Activated T-cell treated with anti-CD3 and anti-CD28 coated beads, Interleukin-2, amount 50 U/mL, for 4 hours (primary cell): Measurements from ENCODE around the gene ZNF441. TPM values are rescaled to one million over a fixed set of nuclear protein-coding genes. Genes with fewer than 3 reads are reported as not detected.
"Not testable (repeated sequence)": the region's sequence is repeated elsewhere in the genome, so short reads cannot be mapped to it uniquely, and the experiment has no call there.

Experiments
- ATAC-seq, 2 donors: fragments of 200-7000 bp; cut with Tn5 transposase; one replicate each; pipeline ENCODE4 v1.10.0; 2021
- DNase-seq: peaks from one replicate; pipeline ENCODE4 v3.0.0-alpha.2; 2020
- H3K27me3 Mint-ChIP-seq: one replicate; pipeline ENCODE4 v1.8.0; 2021; ENCODE audit warnings: low read depth, mixed read lengths
- H3K36me3 Mint-ChIP-seq: one replicate; pipeline ENCODE4 v1.8.0; 2022; ENCODE audit warnings: mixed read lengths; ENCODE audit not compliant: insufficient read depth
- H3K4me1 Mint-ChIP-seq: one replicate; pipeline ENCODE4 v1.8.0; 2021; ENCODE audit warnings: low read depth, mixed read lengths
- H3K4me3 Mint-ChIP-seq: one replicate; pipeline ENCODE4 v1.8.0; 2021; ENCODE audit warnings: mild to moderate bottlenecking, moderate library complexity, mixed read lengths
- H3K9me3 Mint-ChIP-seq: one replicate; pipeline ENCODE4 v1.8.0; 2021; ENCODE audit warnings: mixed read lengths
- total RNA-seq, 3 donors: library from RNA; stranded (reverse); gene quantifications; one replicate each; pipeline ENCODE4 v1.2.1, GENCODE V29; 2021

ZNF441 gene
- total RNA-seq, 3 donors from 2014 or later, result 1.6 to 2.9 (median 1.7) TPM

- ATAC-seq, result no peak
- Mint-ChIP-seq H3K4me1 (no peaks in the 10 kb centered on the region), H3K36me3 (peaks cover 2% of the 10 kb centered on the region), H3K4me3 (no peak overlapping the region), H3K27me3 (peaks cover 34% of the 10 kb centered on the region), H3K9me3 (peaks cover 32% of the 10 kb centered on the region)
- no peak for DNase-seq
Observed at GRCh38 chr19:11756965-11757364, 9.8 kb upstream of the ZNF441 start.

- DNase-seq, result no peak
- Mint-ChIP-seq H3K9me3 (peaks cover 27% of the 10 kb centered on the region), H3K4me1 (no peaks in the 10 kb centered on the region), H3K27me3 (peaks cover 17% of the 10 kb centered on the region), H3K36me3 (no peaks in the 10 kb centered on the region), H3K4me3 (no peak overlapping the region)
- no peak for ATAC-seq
Observed at GRCh38 chr19:11759805-11760204, 7.0 kb upstream of the ZNF441 start.

GRCh38 chr19:11763117-11763516 lies 3.7 kb upstream of the ZNF441 start:
- no peak overlapping the region for H3K4me3 Mint-ChIP-seq
- H3K36me3 Mint-ChIP-seq, result no peaks in the 10 kb centered on the region
- peaks cover 11% of the 10 kb centered on the region for H3K4me1 Mint-ChIP-seq
- H3K9me3 Mint-ChIP-seq, result peaks cover 12% of the 10 kb centered on the region
- DNase-seq (no peak), ATAC-seq (no peak)
- peaks cover 12% of the 10 kb centered on the region for H3K27me3 Mint-ChIP-seq

- Mint-ChIP-seq H3K27me3 (peaks cover 12% of the 10 kb centered on the region), H3K36me3 (no peaks in the 10 kb centered on the region), H3K9me3 (peaks cover 12% of the 10 kb centered on the region), H3K4me1 (peaks cover 16% of the 10 kb centered on the region), H3K4me3 (no peak overlapping the region)
- no peak for ATAC-seq
- DNase-seq, result no peak
Observed at GRCh38 chr19:11763611-11764010, 3.2 kb upstream of the ZNF441 start.

DNA sequence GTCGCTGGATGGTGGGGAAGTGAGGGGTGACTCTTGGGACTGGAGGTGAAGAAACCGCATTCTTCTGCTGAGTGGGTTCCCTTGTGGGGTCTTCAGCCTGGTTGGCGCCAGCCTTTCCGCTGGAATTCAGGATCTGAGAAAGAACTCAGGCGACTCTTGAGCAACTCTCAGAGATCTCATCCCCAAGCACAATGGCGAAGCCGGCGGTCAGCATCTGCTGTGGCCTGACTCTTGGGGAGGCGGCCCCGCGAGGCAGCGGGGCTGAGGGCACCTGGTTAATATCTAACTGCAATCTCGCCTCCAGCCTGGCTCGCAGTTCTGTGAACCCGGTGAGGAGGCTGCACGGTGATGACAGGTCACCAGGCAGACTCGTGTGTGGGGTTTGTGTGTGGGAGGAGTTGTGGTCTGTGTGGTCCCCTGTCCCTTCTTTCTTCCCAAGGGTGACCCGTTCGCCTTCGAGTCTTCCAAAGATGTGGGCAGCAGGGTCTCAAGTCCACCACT lies 883 bp downstream of the ZNF441 start:
- Mint-ChIP-seq H3K4me1 (peaks cover 23% of the 10 kb centered on the region), H3K9me3 (peaks cover 33% of the 10 kb centered on the region), H3K36me3 (peaks cover 25% of the 10 kb centered on the region), H3K27me3 (no peaks in the 10 kb centered on the region), H3K4me3 (peak overlapping the region; percentile 98)
- ATAC-seq, result no peak
- no peak for DNase-seq

GRCh38 chr19:11769995-11770394 lies 3.2 kb downstream of the ZNF441 start:
- H3K36me3 Mint-ChIP-seq, result peaks cover 39% of the 10 kb centered on the region
- peaks cover 23% of the 10 kb centered on the region for H3K4me1 Mint-ChIP-seq
- no peaks in the 10 kb centered on the region for H3K27me3 Mint-ChIP-seq

DNA sequence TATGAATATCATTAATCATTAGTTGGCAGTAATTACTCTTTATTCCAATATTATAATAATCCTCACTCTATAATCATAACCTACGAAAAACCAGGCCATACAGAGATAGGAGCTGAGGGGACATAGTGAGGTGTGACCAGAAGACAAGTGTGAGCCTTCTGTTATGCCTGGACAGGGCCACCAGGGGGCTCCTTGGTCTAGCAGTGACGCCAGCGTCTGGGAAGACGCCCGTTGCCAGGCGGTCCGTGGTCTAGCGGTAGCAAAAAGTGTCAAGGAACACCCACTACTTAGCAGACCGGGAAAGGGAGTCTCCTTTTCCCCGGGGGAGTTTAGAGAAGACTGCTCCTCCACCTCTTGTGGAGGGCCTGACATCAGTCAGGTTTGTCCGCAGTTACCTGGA lies 4.7 kb downstream of the ZNF441 start:
- H3K4me3 Mint-ChIP-seq, DNase-seq, H3K27me3 Mint-ChIP-seq, ATAC-seq: not testable (repeated sequence)
- Mint-ChIP-seq H3K4me1 (peaks cover 21% of the 10 kb centered on the region), H3K9me3 (peaks cover 45% of the 10 kb centered on the region), H3K36me3 (peaks cover 47% of the 10 kb centered on the region)

More at GRCh38 chr19:11769995-11770394, 3.2 kb downstream of the ZNF441 start:
- Mint-ChIP-seq H3K9me3 (peaks cover 39% of the 10 kb centered on the region), H3K4me3 (no peak overlapping the region)
- ATAC-seq (no peak), DNase-seq (no peak)

DNA sequence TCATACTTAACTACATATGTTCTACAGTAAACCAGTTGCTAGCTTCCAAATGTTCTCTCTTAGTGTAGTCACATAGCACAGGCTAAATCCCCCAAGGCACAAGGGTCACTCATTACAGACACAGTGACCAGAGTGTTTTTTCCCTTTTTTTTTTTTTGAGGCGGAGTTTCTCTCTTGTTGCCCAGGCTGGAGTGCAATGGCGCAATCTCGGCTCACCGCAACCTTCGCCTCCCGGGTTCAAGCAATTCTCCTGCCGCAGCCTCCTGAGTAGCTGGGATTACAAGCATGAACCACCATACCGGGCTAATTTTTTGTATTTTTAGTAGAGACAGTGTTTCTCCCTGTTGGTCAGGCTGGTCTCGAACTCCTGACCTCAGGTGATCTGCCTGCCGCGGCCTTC lies 9.9 kb downstream of the ZNF441 start:
- peaks cover 67% of the 10 kb centered on the region for H3K36me3 Mint-ChIP-seq
- DNase-seq, ATAC-seq, H3K4me3 Mint-ChIP-seq, H3K4me1 Mint-ChIP-seq, H3K27me3 Mint-ChIP-seq: not testable (repeated sequence)
- peaks cover 54% of the 10 kb centered on the region for H3K9me3 Mint-ChIP-seq

DNA sequence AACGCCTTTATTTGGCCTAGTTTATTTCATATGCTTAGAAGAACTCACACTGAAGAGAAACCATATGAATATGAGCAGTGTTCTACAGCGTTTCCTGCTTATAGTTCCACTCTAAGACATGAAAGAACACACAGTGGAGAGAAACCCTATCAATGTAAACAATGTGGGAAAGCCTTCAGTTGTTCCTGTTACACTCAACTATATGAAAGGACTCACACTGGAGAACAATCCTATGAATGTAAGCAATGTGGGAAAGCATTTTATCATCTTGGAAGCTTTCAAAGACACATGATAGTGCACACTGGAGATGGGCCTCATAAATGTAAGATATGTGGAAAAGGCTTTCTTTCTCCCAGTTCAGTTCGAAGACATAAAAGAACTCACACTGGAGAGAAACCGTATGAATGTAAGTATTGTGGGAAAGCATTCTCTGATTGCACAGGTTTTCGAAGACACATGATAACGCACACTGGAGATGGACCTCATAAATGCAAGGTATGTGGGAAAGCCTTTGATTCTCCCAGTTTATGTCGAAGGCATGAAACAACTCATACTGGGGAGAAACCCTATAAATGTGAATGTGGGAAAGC lies 13.7 kb downstream of the ZNF441 start:
- DNase-seq (no peak), ATAC-seq (no peak)
- Mint-ChIP-seq H3K27me3 (no peaks in the 10 kb centered on the region), H3K36me3 (peaks cover 61% of the 10 kb centered on the region), H3K4me3 (no peak overlapping the region), H3K9me3 (peaks cover 48% of the 10 kb centered on the region), H3K4me1 (no peaks in the 10 kb centered on the region)

GRCh38 chr19:11781295-11782057 lies 14.7 kb downstream of the ZNF441 start:
- H3K36me3 Mint-ChIP-seq, result peaks cover 56% of the 10 kb centered on the region
- H3K27me3 Mint-ChIP-seq, result no peaks in the 10 kb centered on the region
- H3K4me3 Mint-ChIP-seq, result no peak overlapping the region
- no peak for DNase-seq
- H3K9me3 Mint-ChIP-seq, result peaks cover 44% of the 10 kb centered on the region
- H3K4me1 Mint-ChIP-seq, result no peaks in the 10 kb centered on the region
- no peak for ATAC-seq

- Mint-ChIP-seq H3K36me3 (peaks cover 42% of the 10 kb centered on the region), H3K4me3 (no peak overlapping the region), H3K4me1 (no peaks in the 10 kb centered on the region), H3K27me3 (no peaks in the 10 kb centered on the region), H3K9me3 (peaks cover 44% of the 10 kb centered on the region)
- DNase-seq (no peak), ATAC-seq (no peak)
Observed at GRCh38 chr19:11783767-11784166, 17.0 kb downstream of the ZNF441 start.

DNA sequence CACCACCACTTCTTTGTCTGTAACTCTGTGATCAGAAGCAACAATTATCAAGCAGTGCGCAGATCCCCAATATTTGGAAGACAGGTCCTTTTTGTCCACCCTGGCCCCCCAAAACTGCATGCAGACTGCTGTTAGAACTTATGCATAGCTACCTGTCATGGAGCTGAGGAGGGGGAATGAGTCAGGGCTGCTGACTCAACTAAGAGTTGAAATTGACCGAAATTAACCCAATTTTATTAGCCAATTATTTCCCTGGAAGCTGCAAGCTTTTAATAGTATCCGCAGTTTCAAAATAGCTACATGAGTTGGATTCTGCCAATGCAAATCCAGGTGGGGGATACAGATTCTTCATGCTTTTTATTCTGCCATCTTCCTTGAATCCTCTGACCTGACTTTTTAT lies 17.6 kb downstream of the ZNF441 start:
- Mint-ChIP-seq H3K4me3 (no peak overlapping the region), H3K9me3 (peaks cover 46% of the 10 kb centered on the region), H3K4me1 (no peaks in the 10 kb centered on the region), H3K27me3 (no peaks in the 10 kb centered on the region), H3K36me3 (peaks cover 40% of the 10 kb centered on the region)
- no peak for DNase-seq
- no peak for ATAC-seq

DNA sequence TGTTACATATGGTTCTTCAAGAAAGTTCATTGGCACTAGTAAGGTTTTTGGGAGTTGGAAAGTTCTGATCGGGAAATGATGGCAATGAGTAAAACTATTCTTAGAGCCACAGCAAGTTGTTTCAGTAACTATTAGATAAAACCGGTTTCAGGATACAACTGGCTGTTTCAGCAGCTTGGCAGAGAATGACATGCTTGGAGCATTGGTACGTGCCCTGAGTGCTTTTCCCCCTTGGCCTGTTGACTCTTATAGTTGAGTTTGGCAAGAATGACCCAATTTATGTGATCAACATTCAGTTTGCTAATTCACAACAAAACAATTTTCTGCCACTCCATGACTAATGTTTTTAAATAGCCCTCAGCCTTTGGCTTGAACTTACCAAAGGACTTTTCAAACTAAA lies 20.7 kb downstream of the ZNF441 start:
- H3K9me3 Mint-ChIP-seq, result peaks cover 54% of the 10 kb centered on the region
- ATAC-seq (no peak), DNase-seq (no peak)
- H3K36me3 Mint-ChIP-seq, result peaks cover 17% of the 10 kb centered on the region
- no peaks in the 10 kb centered on the region for H3K27me3 Mint-ChIP-seq
- H3K4me1 Mint-ChIP-seq, result no peaks in the 10 kb centered on the region
- H3K4me3 Mint-ChIP-seq, result no peak overlapping the region

- H3K36me3 Mint-ChIP-seq, result no peaks in the 10 kb centered on the region
- no peak for ATAC-seq
Observed at GRCh38 chr19:11792942-11793341, 26.1 kb downstream of the ZNF441 start.

GRCh38 chr19:11797491-11797890 lies 30.7 kb downstream of the ZNF441 start:
- DNase-seq (peak; percentile 68), ATAC-seq (peak; percentile 64 to 68)
- Mint-ChIP-seq H3K36me3 (no peaks in the 10 kb centered on the region), H3K4me1 (peaks cover 13% of the 10 kb centered on the region), H3K27me3 (no peaks in the 10 kb centered on the region), H3K4me3 (peak overlapping the region; percentile 88), H3K9me3 (peaks cover 3% of the 10 kb centered on the region)

More at GRCh38 chr19:11792942-11793341, 26.1 kb downstream of the ZNF441 start:
- Mint-ChIP-seq H3K4me3 (no peak overlapping the region), H3K27me3 (no peaks in the 10 kb centered on the region), H3K4me1 (peaks cover 7% of the 10 kb centered on the region), H3K9me3 (peaks cover 28% of the 10 kb centered on the region)
- no peak for DNase-seq
